GM21529 (cell line): Measurements from ENCODE around the gene TPGS1.

ENCODE experiments used
- ATAC-seq: cut with Tn5 transposase; IDR thresholded peaks from one replicate; pipeline ENCODE4 v1.9.1; 2021; ENCODE audit not compliant: unreplicated experiment

The TPGS1 gene

DNA sequence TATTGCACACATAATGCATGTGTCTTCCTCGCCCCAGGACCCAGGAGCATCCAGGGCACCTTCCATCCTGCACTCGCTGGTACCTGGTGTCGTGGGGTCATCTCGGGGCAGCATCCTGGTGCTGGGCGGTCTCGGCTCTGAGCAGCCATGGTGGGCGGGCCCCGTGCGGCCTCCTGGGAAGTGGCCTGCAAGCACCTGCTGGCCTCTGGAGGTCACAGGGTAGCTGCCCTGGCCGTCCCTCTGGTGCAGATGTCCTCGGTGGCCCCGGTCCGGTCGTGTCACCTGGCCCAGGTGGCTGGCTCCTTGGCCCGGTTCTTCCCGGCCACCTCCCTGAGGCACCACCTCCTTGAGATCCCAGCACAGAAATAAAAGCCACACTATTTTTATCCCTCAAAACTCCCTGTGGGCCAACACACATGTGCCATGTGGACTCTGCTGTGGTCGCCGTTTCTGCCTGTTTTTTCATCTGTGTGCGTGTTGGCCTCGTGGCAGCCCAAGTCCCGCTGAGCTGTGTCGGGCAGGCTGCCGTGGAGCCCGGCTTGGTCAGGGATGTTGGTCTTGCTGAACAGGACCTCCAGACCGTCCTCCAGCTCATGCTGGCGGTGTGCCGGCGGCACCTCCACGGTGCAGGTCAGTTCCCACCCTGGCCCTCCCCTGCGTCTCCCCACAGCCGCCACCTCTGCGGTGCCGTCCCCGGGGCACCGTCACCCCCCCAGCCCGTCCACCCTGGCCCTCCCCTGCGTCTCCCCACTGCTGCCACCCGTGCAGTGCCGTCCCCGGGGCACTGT, 31.5 kb downstream of the TPGS1 start:
- ATAC-seq, result no peak

- ATAC-seq, result no peak
Observed at GRCh38 chr19:539429-540030, 32.2 kb downstream of the TPGS1 start.

DNA sequence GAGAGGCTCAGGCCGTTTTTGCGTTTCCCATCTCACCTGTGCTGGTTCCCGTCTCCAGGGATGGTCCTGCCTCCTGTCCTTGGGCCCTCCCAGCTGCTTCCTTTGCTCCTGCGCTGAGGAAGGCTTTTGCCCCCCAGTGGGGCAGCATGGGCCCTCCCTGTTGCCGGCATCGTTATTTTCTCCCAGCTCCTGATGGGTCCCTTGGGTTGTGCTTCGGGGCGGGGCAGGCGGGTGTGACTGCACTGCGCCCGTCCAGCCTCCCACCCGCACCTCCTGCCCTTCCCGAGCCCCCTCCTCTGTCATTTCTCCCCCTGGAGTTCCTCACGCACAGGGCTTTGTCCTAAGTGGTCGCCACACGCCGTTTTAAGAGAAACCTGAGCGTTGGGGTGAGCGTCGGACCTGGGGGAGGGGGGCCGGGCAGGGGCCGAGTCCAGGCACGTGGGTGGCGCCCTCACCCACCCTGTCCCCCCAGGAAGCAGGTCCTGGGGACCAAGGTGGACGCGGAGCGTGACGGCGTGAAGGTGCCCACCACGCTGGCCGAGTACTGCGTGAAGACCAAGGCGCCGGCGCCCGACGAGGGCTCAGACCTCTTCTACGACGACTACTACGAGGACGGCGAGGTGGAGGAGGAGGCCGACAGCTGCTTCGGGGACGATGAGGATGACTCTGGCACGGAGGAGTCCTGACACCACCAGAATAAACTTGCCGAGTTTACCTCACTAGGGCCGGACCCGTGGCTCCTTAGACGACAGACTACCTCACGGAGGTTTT, 33.8 kb downstream of the TPGS1 start:
- no peak for ATAC-seq

DNA sequence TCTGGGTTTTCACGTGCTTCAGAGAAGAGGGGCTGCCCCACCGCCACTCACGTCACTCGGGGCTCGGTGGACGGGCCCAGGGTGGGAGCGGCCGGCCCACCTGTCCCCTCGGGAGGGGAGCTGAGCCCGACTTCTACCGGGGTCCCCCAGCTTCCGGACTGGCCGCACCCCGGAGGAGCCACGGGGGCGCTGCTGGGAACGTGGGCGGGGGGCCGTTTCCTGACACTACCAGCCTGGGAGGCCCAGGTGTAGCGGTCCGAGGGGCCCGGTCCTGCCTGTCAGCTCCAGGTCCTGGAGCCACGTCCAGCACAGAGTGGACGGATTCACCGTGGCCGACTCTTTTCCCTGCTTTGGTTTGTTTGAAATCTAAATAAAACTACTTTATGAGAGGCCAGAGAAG, 34.4 kb downstream of the TPGS1 start:
- ATAC-seq, result no peak

- no peak for ATAC-seq
Observed at GRCh38 chr19:542173-542866, 35.0 kb downstream of the TPGS1 start.

DNA sequence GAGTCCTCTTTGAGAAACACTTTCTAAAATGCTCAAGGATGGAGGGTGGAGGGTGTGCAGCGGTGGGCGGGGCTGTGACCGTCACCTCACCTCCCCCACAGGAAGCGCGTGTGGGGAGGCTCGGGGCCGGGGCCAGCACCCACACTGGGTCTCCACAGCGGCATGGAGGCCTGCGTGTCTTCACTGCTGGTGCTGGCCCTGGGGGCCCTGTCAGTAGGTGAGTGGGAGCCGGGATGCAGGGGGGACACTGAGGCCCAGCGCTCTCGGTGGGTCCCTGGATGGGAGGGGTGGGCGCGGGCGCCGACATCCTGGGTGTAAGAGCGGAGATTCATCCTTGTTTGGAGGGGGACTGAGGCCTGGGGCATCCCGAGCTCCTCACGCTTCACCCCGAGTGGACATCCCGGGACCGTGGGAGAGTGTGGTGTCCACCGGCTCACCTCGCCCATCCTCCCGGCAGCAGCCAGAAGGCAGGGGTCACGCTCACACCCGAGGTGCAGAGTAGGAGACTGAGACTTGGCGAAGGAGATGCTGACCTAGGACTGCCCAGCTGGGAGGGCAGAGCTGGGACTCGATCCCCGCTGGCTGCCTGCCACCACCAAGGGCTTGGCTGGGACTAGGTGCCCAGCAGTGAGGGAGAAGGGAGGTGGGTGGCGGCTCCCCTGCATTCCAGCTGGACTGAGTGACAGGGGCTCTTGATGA, 36.8 kb downstream of the TPGS1 start, which contains the start of gene GZMM:
Gene GZMM (plus strand): TSS at position 144 of the 699 bp plus-strand sequence. CDS start 19 bp downstream, at position 163.
- no peak for ATAC-seq

DNA sequence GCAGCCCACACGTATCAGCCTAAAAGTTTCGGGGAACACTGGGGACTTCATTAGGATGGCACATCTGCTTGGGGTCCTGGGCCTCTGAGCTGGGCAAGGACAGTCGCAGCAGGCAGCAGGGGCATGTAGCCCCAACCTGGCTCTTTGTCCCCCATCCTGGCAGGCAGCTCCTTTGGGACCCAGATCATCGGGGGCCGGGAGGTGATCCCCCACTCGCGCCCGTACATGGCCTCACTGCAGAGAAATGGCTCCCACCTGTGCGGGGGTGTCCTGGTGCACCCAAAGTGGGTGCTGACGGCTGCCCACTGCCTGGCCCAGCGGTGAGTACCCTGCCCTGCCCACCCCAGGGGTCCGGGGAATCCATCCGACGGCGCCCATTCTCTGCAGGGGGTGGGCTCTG, 39.8 kb downstream of the TPGS1 start:
- ATAC-seq, result no peak

DNA sequence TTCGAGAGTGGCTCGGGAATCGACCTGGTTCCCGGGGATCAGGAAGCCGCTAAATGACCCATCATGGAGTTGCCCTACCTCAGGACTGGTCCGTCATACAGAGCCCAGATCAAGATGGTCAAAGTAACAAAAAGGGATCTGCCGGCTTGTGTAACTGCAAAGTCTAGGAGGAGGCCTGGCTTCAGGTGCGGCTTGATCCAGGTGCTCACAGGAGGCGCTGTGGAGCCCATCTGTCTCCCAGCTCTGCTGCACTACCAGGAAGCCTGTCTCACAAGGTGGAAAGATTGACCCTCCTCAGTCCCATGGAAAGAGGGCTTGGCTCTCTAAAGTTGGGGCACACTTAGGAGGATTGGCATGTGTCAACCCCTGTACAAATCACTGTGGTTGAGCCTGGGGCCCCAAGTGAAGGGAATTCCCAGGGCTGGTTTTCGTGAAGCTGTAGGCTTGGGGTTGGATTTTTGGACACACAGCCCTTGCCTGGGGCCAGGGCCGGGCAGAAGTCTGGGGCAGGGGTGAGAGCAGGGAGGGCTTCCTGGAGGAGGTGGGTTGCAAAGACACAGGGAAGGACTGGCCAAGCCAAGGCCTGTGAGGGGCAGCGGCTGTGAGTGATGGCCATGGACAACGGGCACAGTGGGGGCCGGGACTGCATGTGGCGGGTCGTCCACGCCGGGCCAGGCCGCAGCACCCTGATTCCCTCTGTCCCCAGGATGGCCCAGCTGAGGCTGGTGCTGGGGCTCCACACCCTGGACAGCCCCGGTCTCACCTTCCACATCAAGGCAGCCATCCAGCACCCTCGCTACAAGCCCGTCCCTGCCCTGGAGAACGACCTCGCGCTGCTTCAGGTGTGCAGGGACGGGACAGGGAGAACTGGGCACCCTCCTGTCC, 40.8 kb downstream of the TPGS1 start:
- ATAC-seq, result no peak

DNA sequence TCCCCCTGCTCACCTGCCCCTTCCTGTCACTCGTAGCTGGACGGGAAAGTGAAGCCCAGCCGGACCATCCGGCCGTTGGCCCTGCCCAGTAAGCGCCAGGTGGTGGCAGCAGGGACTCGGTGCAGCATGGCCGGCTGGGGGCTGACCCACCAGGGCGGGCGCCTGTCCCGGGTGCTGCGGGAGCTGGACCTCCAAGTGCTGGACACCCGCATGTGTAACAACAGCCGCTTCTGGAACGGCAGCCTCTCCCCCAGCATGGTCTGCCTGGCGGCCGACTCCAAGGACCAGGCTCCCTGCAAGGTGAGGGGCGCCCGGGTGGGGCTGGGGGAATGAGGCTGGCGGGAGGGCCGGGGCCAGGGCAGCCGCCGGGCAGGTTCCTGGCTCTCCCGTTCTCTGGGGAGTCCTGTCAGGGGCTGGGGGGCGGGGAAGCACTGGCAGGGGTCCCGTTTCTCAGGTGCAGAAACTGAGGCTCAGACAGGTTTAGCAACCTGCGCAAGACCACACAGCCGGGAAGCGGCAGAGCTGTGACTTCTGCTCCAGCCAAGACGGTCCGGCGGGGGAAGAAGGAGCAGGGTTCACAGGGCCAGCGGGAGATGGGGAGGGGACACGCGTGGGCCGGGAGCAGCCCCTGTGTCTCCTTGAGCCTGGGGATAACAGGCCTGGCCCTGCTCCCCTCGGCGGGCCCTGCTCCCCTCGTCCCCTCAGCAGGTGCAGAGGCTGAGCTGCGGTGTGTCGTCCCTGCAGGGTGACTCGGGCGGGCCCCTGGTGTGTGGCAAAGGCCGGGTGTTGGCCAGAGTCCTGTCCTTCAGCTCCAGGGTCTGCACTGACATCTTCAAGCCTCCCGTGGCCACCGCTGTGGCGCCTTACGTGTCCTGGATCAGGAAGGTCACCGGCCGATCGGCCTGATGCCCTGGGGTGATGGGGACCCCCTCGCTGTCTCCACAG, 41.9 kb downstream of the TPGS1 start:
- ATAC-seq, result no peak

GRCh38 chr19:554817-555216, 47.5 kb downstream of the TPGS1 start:
- ATAC-seq, result no peak

- no peak for ATAC-seq
Observed at GRCh38 chr19:555474-555808, 48.1 kb downstream of the TPGS1 start.

- ATAC-seq, result no peak
Observed at GRCh38 chr19:556611-557382, 49.5 kb downstream of the TPGS1 start.

DNA sequence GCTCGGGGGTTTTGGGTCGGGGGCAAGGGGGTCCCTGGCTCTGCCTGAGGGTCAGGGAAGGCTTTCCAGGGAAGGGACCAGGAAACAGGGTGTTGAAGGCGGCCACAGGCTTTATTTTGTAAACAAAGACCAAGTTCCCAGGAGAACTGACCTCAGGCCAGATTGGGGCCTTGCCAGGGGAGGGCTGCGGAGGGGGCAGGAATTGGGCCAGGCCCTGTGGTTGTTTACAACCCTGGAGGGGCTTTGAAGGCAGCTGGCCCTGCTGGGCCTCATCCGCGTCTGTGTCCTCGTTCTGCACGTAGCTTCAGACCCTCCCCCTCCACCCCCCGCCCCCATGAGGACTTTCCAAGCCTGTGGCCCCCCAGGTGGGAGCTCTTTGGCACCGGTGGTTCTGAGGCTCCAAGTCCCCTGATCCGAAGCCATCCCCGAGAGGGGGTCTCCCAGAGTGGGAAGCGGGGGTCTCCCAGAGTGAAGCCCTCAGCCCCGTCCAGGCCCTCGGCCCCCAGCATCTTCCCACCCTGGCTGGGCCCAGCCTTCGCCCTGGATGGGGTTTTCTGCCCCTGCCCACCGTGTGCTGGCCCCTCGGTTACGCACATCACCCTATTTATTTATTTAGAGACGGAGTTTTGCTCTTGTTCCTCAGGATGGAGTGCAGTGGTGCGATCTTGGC, 51.6 kb downstream of the TPGS1 start:
- ATAC-seq, result no peak

DNA sequence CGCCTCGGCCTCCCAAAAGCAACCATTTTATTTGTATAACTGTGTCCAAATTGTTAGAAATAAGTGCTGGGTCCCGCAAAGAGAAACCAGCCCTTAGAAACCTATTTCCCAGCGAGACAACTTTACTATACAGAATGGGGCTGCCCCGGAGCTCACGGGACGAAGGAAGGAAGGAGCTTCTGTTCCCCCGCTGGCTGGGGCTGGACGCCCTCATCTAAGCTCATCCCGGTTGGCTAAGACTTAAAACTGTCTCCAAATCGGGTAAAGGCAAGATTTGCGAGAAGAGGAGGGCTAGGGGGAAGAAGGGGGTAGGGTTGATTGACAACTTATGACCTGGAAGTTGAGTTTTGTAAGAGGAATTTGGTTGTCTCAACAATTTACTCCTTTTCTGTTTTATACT, 52.8 kb downstream of the TPGS1 start:
- ATAC-seq, result no peak

GRCh38 chr19:566403-566802, 59.1 kb downstream of the TPGS1 start:
- ATAC-seq, result no peak

DNA sequence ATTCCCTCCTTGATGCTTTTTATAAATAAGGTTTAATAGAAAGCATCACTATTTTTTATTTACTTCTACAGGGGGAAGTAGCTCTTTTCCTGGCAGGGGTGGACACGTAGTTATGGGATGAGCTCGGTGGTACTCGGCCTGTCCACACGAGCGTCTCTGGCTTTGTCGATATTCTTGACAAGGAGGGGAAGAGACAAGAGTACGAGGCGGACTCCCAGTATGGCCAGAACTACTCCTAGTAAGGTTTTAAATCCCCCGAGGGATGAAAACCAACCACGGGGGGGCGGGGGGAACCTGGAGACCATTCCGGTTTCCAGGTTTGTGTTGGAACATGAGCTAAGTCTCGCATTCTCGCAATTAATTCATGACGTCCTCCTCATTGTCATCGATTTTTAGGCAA, 59.5 kb downstream of the TPGS1 start:
- no peak for ATAC-seq

GRCh38 chr19:567296-567900, 60.1 kb downstream of the TPGS1 start:
- ATAC-seq, result no peak
